GM21576 (cell line): ENCODE measurements around the gene CENPA.

ENCODE experiments used
- ATAC-seq: cut with Tn5 transposase; IDR thresholded peaks from one replicate; pipeline ENCODE4 v1.9.1; 2021; ENCODE audit warnings: mild to moderate bottlenecking, moderate library complexity; ENCODE audit not compliant: unreplicated experiment

CENPA gene

DNA sequence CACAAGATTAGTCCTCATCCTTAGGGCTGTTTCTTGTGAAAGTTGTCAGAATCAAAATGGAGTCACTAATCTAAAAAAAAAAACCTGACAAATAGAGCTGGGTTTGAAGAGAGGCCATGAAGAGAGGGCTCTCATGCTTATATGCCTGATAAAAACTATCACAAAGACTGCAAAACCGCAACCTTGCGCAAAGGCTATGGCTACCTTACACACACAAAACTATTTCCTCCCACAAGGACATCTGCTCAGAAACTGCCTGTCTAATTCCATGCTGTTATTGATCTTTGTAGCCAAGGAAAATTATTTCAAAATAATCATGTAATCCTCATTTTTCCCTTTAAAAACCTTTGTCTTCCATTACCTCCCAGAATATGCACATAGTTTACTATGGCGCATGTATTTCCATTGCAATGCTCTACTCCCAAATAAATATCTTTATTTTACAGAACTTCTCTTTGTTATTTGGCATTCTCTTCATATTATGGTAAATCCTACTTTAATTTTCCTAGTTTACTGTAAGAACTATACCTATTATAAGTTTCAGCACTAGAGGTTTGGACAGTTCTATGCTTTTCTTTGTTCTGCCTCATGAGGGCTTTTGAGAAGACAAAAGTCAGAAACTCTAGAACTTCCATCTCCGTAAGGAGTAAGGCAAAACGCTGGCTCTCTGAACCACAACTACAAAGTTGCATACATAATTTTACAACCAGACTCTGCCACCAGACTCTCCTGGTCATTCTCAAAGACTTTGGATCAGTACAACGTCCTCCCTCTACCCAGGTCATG lies 52.5 kb downstream of the CENPA start:
- no peak for ATAC-seq

GRCh38 chr2:26840937-26841610 lies 55.2 kb downstream of the CENPA start:
- ATAC-seq = no peak

DNA sequence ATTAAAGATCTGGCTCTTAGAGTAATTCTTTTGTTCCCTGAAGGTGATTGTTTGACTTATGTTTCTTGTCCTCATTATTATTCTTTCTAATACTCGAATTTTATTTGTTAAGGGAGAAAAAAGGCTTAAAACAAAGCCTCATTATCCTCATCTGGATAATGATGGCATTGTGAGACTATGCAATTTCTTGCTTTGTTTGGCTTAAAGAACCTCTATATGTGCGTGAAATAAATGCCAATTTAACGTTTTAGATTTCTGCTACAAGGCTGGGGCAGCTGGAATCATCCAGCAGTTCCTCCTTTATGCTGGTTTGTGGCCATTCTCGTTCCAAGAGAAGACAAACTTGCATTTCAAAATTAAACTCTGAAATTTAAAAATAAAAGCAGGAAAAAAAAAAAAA lies 57.2 kb downstream of the CENPA start:
- ATAC-seq = no peak
